AG10803 (cell line): ENCODE results near the gene INPP5D.

Experiments used
- DNase-seq: peaks from one replicate; pipeline ENCODE4 v3.0.0; 2010; ENCODE audit warnings: low read depth
- H3K4me3 ChIP-seq: 2 replicates; pipeline ENCODE4 v1.5.1; 2011; ENCODE audit warnings: mild to moderate bottlenecking, low read length, control low read depth
- CTCF ChIP-seq: conservative IDR thresholded peaks from 2 replicates; pipeline ENCODE4 v1.5.1; 2011; ENCODE audit warnings: mild to moderate bottlenecking, low read length, control low read depth, inconsistent platforms

Gene INPP5D

GRCh38 chr2:233218836-233219235, 158.7 kb downstream of the INPP5D start:
- no peak for TF ChIP-seq CTCF
- DNase-seq: no peak
- no peak overlapping the region for H3K4me3 ChIP-seq

GRCh38 chr2:233219848-233220247, 159.7 kb downstream of the INPP5D start:
- no peak for DNase-seq
- no peak overlapping the region for H3K4me3 ChIP-seq
- no peak for TF ChIP-seq CTCF

GRCh38 chr2:233221378-233222063, 161.4 kb downstream of the INPP5D start:
- H3K4me3 ChIP-seq: no peak overlapping the region
- no peak for DNase-seq
- TF ChIP-seq CTCF: no peak

GRCh38 chr2:233223059-233223894, 163.1 kb downstream of the INPP5D start:
- TF ChIP-seq CTCF: no peak
- no peak overlapping the region for H3K4me3 ChIP-seq
- DNase-seq: no peak

- H3K4me3 ChIP-seq: no peak overlapping the region
- no peak for TF ChIP-seq CTCF
- DNase-seq: no peak
These were observed 165.3 kb downstream of the INPP5D start for GRCh38 chr2:233225230-233226068.

GRCh38 chr2:233226511-233227031, 166.4 kb downstream of the INPP5D start:
- no peak for DNase-seq
- no peak for TF ChIP-seq CTCF
- no peak overlapping the region for H3K4me3 ChIP-seq
